Aorta (tissue), 5 donors: ENCODE data around the gene FRMPD2. TPM values are rescaled to one million over a fixed set of nuclear protein-coding genes. Genes with fewer than 3 reads are reported as not detected.

ENCODE experiments used
- ATAC-seq: fragments of 200-7000 bp; cut with Tn5 transposase; one replicate; pipeline ENCODE4 v1.9.1; 2022; ENCODE audit warnings: moderate library complexity; ENCODE audit not compliant: low FRiP score
- DNase-seq, 2 donors: peaks; one replicate each; pipeline ENCODE4 v3.0.0-alpha.2; 2020
- H3K27ac ChIP-seq, 2 donors: one replicate each; pipeline ENCODE4 v1.5.1; 2013; ENCODE audit warnings: low read length in 2 of 2, mild to moderate bottlenecking in 2 of 2, moderate library complexity in 2 of 2, control low read depth in 1 of 2, inconsistent platforms in 1 of 2, low read depth in 1 of 2
- H3K27me3 ChIP-seq, 2 donors: one replicate each; pipeline ENCODE4 v1.6.1; 2013; ENCODE audit warnings: control low read depth in 1 of 2, low read length in 1 of 2, mild to moderate bottlenecking in 1 of 2, moderate library complexity in 1 of 2; ENCODE audit not compliant: insufficient read depth in 2 of 2, control insufficient read depth in 1 of 2
- H3K36me3 ChIP-seq, 2 donors: one replicate each; pipeline ENCODE4 v1.6.1; 2013; ENCODE audit warnings: control low read depth in 1 of 2, low read length in 1 of 2, mild to moderate bottlenecking in 1 of 2; ENCODE audit not compliant: insufficient read depth in 2 of 2, control insufficient read depth in 1 of 2
- H3K4me1 ChIP-seq, 2 donors: one replicate each; pipeline ENCODE4 v1.6.1; 2013; ENCODE audit warnings: low read length in 2 of 2, control low read depth in 1 of 2, mild to moderate bottlenecking in 1 of 2, moderate library complexity in 1 of 2; ENCODE audit not compliant: insufficient read depth in 2 of 2, control insufficient read depth in 1 of 2
- H3K4me3 ChIP-seq, 2 donors: one replicate each; pipeline ENCODE4 v1.5.1; 2013; ENCODE audit warnings: low read length in 2 of 2, control low read depth in 1 of 2, mild to moderate bottlenecking in 1 of 2
- H3K9me3 ChIP-seq: one replicate; pipeline ENCODE4 v1.6.1; 2013; ENCODE audit warnings: mild to moderate bottlenecking, low read length; ENCODE audit not compliant: control insufficient read depth
- WGBS, 2 donors: extraction: QIAGEN DNeasy Blood & Tissue Kit; methylation state at CpG; one replicate each; pipeline ENCODE4 v1.1.7; 2013; 5-methylcytosine and 5-hydroxymethylcytosine counted together
- intact Hi-C, 2 donors: fragments of 100-400 bp; cut with DNase I; formaldehyde crosslinking; loops; one replicate each; pipeline versions ENCODE4 v1.14.2 to v1.15.0; 2022
- polyA plus RNA-seq, 2 donors: library from polyadenylated mRNA; stranded (reverse); fragments of 200-250 nt; gene quantifications; one replicate each; pipeline ENCODE4 v1.2.3, GENCODE V29; 2013
- total RNA-seq, 2 donors: library from RNA; stranded (reverse); fragmentation: NEBNext Ultra II Directional; extraction: Animal tissue kit (Norgen Biotek cat#: 25700); gene quantifications; one replicate each; pipeline ENCODE4 v1.2.1, GENCODE V29; 2021
- donor health status: healthy with polysubstance abuse.
- donor health status: Bipolar disorder and iron deficiency.
- donor health status: DM: no; HTN: no; CAD: no.
- donor health status: DM: no; HTN: no; CAD: no.
- donor health status: DM: yes; HTN: yes; CAD: no.

The FRMPD2 gene
- total and polyA plus RNA-seq, 4 donors, result not detected

DNA sequence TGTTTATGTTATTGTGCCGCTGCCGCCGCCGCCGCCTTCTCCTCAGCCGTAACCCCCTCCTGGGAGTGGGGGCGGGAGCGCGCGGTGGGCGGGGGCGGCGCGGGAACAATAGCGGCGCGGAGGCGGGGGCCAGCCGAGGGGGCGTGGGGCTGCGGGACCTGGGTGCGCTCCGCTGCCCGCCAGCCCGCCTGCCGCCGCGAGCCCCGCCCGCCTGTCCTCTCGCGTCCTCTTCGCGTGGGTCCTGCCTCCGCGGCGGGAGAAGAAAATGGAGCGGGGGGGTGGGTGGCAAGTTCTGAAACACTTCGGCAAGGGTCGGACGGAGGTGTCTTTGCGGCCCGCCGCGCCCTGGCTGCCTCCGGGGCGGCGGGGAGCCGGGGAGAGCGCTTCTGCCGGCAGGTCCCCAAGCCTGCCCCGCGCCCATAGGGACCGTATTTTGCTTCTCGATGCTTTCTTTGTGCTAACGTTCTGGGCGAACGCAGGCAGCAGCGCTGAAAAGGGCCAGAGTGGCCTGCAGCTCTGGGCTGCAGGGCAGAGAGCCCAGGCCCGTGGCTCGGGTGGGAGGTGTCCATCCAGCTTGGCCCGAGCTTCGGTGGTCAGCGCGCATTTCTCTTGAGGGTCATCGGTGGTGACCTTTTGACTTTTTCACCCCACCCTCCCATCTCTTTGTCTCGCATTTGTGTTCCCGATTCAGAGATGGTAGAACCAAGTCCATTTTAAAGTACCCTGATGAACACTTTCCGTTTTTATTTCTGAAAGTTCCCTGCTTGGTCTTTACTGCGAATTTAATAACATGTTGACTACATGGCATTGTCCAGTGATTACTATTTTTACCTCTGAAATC is 32.6 kb upstream of the FRMPD2 start:
- no peaks in the 10 kb centered on the region for H3K27me3 ChIP-seq
- 0 to 1% methylated on average over 41 to 70 of the region's 70 CpGs for WGBS, 2 donors
- intact Hi-C loops, result no loop called here
- peak overlapping the region in 1 of 2 donors; percentile 66 for H3K27ac ChIP-seq
- H3K4me1 ChIP-seq, result no peaks in the 10 kb centered on the region
- DNase-seq (peak; percentile 71 to 89), ATAC-seq (peak; percentile 74)
- H3K4me3 ChIP-seq, result peak overlapping the region; percentile 75 to 81
- no peaks in the 10 kb centered on the region for H3K36me3 ChIP-seq
- H3K9me3 ChIP-seq, result no peaks in the 10 kb centered on the region

GRCh38 chr10:48306265-48306869 is 31.9 kb upstream of the FRMPD2 start, which contains the start of gene MAPK8:
Gene MAPK8 (plus strand): TSS chr10:48306677. CDS start chr10:48401661, 94,984 bp downstream.
- Histone ChIP-seq H3K27ac (peak within 1 kb of the TSS in 1 of 2 donors; percentile 66), H3K27me3 (no peaks in the 10 kb centered on the region), H3K36me3 (no peaks in the 10 kb centered on the region), H3K4me1 (no peaks in the 10 kb centered on the region), H3K4me3 (peak within 1 kb of the TSS; percentile 75 to 81), H3K9me3 (no peaks in the 10 kb centered on the region)
- 1 to 2% methylated on average over 46 to 86 of the region's 86 CpGs for WGBS, 2 donors
- DNase-seq (peak; percentile 95 to 97), ATAC-seq (peak; percentile 97)
- intact Hi-C loops, result no loop called here

- WGBS, 2 donors, result 51 to 55% methylated on average over 9 of the region's 9 CpGs
- Histone ChIP-seq H3K4me3 (peak overlapping the region in 1 of 2 donors; percentile 18), H3K9me3 (no peaks in the 10 kb centered on the region), H3K36me3 (no peaks in the 10 kb centered on the region), H3K27me3 (no peaks in the 10 kb centered on the region), H3K27ac (peak overlapping the region in 1 of 2 donors; percentile 16), H3K4me1 (no peaks in the 10 kb centered on the region)
- intact Hi-C loops, result no loop called here
- no peak for ATAC-seq
- no peak for DNase-seq
Measured at GRCh38 chr10:48305905-48306264, 31.4 kb upstream of the FRMPD2 start.

DNA sequence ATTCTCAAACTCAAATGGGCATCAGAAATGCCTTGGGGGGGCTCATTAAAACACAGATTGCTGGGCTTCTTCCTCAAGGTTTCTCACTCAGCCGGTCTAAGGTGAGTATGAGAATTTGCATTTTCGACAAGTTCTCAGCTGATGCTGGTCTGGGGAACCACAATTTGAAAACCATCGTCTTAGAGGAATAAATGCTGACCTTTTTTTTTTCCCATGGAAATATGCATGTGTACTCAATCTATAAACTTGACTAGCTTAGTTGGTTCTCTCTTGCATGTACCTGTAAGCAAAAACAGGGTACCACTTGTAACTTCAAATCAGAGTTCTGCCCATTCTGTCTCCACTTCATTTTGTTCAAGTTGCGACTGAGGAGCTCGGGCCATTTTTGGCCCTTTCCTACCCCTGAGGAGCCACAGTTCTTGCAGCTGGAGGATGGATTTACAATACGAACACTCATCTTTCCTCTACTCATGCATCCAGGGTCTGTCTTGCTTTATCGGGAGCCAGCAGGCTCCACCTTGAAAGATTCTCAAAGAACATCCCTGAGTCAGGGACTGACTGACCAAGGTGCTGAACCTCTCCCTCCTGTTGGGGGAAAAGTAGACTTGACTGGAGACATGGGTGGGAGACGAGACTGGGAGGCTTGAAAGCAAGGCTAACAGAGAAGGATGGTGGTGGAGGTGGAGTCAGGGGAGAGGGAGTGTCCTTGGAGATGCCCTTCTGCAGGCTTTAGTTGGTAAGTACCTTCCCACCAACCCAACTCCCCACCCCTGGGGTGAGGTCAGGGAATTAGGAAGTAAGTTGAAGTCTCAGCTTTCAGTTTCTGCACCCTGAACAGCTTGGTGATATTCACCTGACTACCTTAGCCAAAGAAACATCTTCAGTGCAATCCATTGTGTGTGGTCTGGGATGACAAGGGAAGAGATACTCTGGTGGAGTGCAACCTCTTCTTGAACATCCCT is 28.3 kb upstream of the FRMPD2 start:
- no peaks in the 10 kb centered on the region for H3K9me3 ChIP-seq

DNA sequence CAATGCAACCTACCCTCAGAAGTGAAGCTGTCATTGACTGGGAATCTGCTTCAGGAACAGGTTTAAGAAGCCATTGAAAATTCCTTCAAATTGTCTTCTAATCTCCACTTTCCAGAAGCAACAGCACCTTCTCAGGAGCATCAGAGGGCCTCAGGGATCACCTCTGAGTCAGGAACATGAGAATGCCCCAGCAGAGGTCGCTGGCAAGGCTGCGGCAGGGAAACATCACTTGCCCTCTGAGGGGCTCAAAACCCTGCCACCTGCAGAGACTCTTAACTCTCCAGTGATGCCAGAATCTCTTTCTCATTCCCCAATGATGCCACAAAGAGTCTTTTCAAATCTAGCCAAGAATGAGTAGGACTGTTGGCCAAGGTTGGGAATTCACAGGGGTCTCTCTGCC is 26.1 kb upstream of the FRMPD2 start:
- Histone ChIP-seq H3K4me1 (no peaks in the 10 kb centered on the region), H3K27me3 (no peaks in the 10 kb centered on the region), H3K36me3 (no peaks in the 10 kb centered on the region), H3K4me3 (no peak overlapping the region), H3K27ac (no peak overlapping the region), H3K9me3 (no peaks in the 10 kb centered on the region)
- DNase-seq (no peak), ATAC-seq (no peak)
- intact Hi-C loops, result no loop called here
- WGBS, 2 donors, result 81 to 88% methylated on average over 2 of the region's 2 CpGs

More for the DNA sequence above, 28.3 kb upstream of the FRMPD2 start:
- Histone ChIP-seq H3K36me3 (no peaks in the 10 kb centered on the region), H3K27ac (no peak overlapping the region), H3K4me3 (no peak overlapping the region), H3K4me1 (no peaks in the 10 kb centered on the region), H3K27me3 (no peaks in the 10 kb centered on the region)
- intact Hi-C loops, result no loop called here
- DNase-seq (no peak), ATAC-seq (no peak)
- 89 to 91% methylated on average over 8 of the region's 8 CpGs for WGBS, 2 donors

DNA sequence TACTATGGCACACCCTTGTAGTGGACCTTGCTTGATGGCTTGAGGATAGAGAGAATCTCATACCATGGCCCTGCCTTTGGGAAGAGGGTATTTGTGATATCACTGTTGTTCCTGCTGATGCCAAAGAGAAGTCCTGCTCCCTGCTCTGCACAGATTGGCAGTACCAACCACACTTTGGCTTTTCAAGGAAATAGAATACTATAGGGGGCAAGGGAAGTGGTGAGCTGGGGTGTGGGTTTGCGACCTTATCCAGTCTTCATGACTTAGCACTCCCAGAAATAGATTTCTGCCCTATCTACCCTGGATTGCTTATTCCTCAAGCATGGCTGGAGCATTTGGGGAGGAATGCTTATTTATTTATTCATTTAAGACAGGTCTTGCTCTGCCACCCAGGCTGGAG is 25.2 kb upstream of the FRMPD2 start:
- no peaks in the 10 kb centered on the region for H3K36me3 ChIP-seq
- intact Hi-C loops, result no loop called here

DNA sequence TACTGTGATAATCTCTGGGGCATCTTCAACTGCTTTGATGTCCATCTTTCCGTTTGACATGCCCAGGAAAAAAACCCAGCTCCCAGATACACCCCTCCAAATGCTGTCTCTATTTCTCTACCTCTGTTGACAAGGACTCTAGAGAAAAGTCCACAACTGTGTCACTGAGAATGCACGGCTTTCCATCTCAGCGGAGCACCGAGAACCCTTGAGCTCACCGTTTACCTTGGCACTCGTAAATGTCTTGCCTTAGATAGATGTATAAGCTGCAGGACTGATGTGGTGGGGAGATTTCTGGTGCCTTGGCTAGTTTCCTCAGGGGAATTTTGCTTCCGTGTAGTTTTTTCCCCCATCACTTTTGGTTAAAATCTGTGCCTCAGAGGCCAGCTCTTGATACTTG is 24.6 kb upstream of the FRMPD2 start:
- Histone ChIP-seq H3K27me3 (no peaks in the 10 kb centered on the region), H3K4me3 (no peak overlapping the region), H3K9me3 (no peaks in the 10 kb centered on the region), H3K27ac (no peak overlapping the region), H3K36me3 (no peaks in the 10 kb centered on the region), H3K4me1 (no peaks in the 10 kb centered on the region)
- intact Hi-C loops, result no loop called here
- WGBS, 2 donors, result 21 to 24% methylated on average over 7 of the region's 7 CpGs
- no peak for DNase-seq
- no peak for ATAC-seq

More for the DNA sequence above, 25.2 kb upstream of the FRMPD2 start:
- Histone ChIP-seq H3K27me3 (no peaks in the 10 kb centered on the region), H3K4me3 (no peak overlapping the region), H3K9me3 (no peaks in the 10 kb centered on the region), H3K4me1 (no peaks in the 10 kb centered on the region), H3K27ac (no peak overlapping the region)
- WGBS, 2 donors, result 50 to 97% methylated on average over 1 of the region's 1 CpG
- DNase-seq (no peak), ATAC-seq (no peak)

- 93 to 100% methylated on average over 4 of the region's 4 CpGs for WGBS, 2 donors
- Histone ChIP-seq H3K9me3 (no peaks in the 10 kb centered on the region), H3K4me3 (no peak overlapping the region), H3K27me3 (no peaks in the 10 kb centered on the region), H3K27ac (no peak overlapping the region), H3K4me1 (no peaks in the 10 kb centered on the region), H3K36me3 (no peaks in the 10 kb centered on the region)
- no peak for DNase-seq
- intact Hi-C loops, result no loop called here
- ATAC-seq, result no peak
Measured at GRCh38 chr10:48296576-48297098, 22.1 kb upstream of the FRMPD2 start.
